ENCODE measurements around the gene DBNDD1. TPM values are rescaled to one million over a fixed set of nuclear protein-coding genes. Genes with fewer than 3 reads are reported as not detected.

Gene DBNDD1
- total RNA-seq, 1 donor, result 1.1 TPM

DNA sequence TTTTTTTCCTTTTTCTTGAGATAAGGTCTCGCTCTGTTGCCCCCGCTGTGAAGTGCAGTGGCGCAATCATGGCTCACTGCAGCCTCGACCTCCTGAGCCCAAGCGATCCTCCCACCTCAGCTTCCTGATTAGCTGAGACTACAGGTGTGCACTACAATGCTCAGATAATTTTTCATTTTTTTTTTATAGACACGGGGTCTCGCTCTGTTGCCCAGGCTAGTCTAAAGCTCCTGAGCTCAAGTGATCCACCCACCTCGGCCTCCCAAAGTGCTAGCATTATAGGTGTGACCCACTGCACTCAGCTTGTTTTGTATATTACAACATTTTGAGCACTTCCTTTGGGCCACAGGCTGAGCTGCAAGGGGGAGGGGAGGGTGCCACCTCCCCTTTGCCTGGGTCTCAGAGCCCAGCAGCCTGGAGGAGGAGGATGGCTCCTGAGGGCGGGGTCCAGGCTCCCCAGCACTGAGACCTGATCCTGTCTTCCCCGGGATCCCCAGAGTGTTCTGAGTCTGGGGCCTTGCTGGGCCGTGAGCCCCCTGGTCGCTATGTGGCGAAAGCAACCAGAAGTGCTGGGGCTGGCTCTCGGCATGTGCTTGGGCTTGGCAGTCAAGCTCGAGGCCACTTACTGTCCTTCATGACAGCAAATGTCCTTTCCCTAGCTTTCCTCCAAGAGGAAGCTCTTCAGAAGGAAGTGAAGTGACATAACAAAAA lies 62.6 kb downstream of the DBNDD1 start:
- H3K27ac ChIP-seq (ENCODE audit: low read depth, low read length), result no peak overlapping the region
- H3K4me1 ChIP-seq (ENCODE audit: insufficient read depth, low read length), result no peaks in the 10 kb centered on the region
- TF ChIP-seq, protein P1, sequence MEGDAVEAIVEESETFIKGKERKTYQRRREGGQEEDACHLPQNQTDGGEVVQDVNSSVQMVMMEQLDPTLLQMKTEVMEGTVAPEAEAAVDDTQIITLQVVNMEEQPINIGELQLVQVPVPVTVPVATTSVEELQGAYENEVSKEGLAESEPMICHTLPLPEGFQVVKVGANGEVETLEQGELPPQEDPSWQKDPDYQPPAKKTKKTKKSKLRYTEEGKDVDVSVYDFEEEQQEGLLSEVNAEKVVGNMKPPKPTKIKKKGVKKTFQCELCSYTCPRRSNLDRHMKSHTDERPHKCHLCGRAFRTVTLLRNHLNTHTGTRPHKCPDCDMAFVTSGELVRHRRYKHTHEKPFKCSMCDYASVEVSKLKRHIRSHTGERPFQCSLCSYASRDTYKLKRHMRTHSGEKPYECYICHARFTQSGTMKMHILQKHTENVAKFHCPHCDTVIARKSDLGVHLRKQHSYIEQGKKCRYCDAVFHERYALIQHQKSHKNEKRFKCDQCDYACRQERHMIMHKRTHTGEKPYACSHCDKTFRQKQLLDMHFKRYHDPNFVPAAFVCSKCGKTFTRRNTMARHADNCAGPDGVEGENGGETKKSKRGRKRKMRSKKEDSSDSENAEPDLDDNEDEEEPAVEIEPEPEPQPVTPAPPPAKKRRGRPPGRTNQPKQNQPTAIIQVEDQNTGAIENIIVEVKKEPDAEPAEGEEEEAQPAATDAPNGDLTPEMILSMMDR (IDR thresholded peaks at IDR 0.05; ENCODE audit: extremely low read depth, low read depth, low read length), result no peak
- peaks cover 15% of the 10 kb centered on the region for H3K36me3 ChIP-seq (ENCODE audit: insufficient read depth, low read length)
- no peaks in the 10 kb centered on the region for H3K27me3 ChIP-seq (ENCODE audit: insufficient read depth, low read length)
- H3K9me3 ChIP-seq (ENCODE audit: low read depth, low read length), result no peaks in the 10 kb centered on the region
- DNase-seq (ENCODE audit: insufficient read length, low spot score, missing footprints), result peak; percentile 58
- peaks cover 29% of the 10 kb centered on the region for H3K79me2 ChIP-seq (ENCODE audit: insufficient read depth, low read length)
- no peak overlapping the region for H3K4me2 ChIP-seq (ENCODE audit: insufficient read depth, low read length)
- no peak overlapping the region for H3K4me3 ChIP-seq (ENCODE audit: insufficient read depth, low read length)
- H2AFZ ChIP-seq (ENCODE audit: low read length), result no peak overlapping the region
- peaks cover 17% of the 10 kb centered on the region for H4K20me1 ChIP-seq (ENCODE audit: insufficient read depth, low read length)

DNA sequence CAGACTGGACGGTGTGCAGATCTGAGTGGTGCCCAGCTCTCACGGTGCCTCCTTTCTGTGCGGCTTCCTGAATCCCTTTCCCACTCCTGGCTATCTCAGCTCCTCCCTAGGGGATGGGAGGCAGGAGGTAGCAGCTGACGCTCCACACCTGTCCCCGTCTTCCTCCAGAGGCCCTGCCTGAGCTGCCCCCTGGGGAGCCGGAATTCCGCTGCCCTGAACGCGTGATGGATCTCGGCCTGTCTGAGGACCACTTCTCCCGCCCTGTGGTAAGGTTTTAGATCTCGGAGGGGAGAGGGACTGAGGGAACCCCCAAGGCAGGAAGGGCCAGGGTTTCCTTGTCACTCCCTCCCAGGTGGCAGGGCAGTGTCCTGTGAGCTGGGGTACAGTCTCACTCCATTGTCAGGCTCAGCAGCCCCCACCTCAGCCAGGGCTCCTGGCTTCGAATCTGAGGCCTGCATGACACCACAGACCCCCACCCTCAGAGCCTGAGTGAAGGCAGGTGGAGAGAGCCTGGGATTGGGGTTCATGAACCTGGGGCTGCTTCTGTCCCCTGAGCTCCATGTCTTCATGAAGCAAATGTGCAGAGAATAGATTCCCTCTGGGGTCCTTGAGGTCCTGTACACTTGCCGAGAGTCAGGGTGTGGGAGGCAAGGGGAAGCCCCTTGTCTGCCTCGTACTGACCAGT lies 64.1 kb downstream of the DBNDD1 start:
- H3K36me3 ChIP-seq (ENCODE audit: insufficient read depth, low read length), result peaks cover 15% of the 10 kb centered on the region
- no peak overlapping the region for H3K27ac ChIP-seq (ENCODE audit: low read depth, low read length)
- TF ChIP-seq, protein P1 (IDR thresholded peaks at IDR 0.05; ENCODE audit: extremely low read depth, low read depth, low read length), result no peak
- H2AFZ ChIP-seq (ENCODE audit: low read length), result no peak overlapping the region
- no peak overlapping the region for H3K4me3 ChIP-seq (ENCODE audit: insufficient read depth, low read length)
- H3K4me2 ChIP-seq (ENCODE audit: insufficient read depth, low read length), result no peak overlapping the region
- H3K79me2 ChIP-seq (ENCODE audit: insufficient read depth, low read length), result peaks cover 41% of the 10 kb centered on the region
- H3K9me3 ChIP-seq (ENCODE audit: low read depth, low read length), result no peaks in the 10 kb centered on the region
- DNase-seq (ENCODE audit: insufficient read length, low spot score, missing footprints), result peak; percentile 86
- no peaks in the 10 kb centered on the region for H3K27me3 ChIP-seq (ENCODE audit: insufficient read depth, low read length)
- H3K4me1 ChIP-seq (ENCODE audit: insufficient read depth, low read length), result no peaks in the 10 kb centered on the region
- H4K20me1 ChIP-seq (ENCODE audit: insufficient read depth, low read length), result peaks cover 17% of the 10 kb centered on the region

Other genes with a start within 250 kb of the DBNDD1 start
- 4.0 and 8.3 TPM in 2 replicates for gene FANCA, start 202.8 kb downstream of the DBNDD1 start, total RNA-seq
- gene SPIRE2, start 191.0 kb downstream of the DBNDD1 start, total RNA-seq, result 0.72 and 1.5 TPM in 2 replicates
- 225 and 230 TPM in 2 replicates for gene TCF25, start 145.9 kb downstream of the DBNDD1 start, total RNA-seq
- gene MC1R, start 100.6 kb downstream of the DBNDD1 start, total RNA-seq, result 4.7 and 5.1 TPM in 2 replicates
- gene TUBB3, start 96.1 kb downstream of the DBNDD1 start, total RNA-seq, result 166 and 239 TPM in 2 replicates
- gene DEF8, start 70.7 kb downstream of the DBNDD1 start, total RNA-seq, result 48.6 and 48.9 TPM in 2 replicates
- gene PRDM7, start 57.9 kb upstream of the DBNDD1 start, total RNA-seq, result not detected in 2 replicates